OCI-LY1 (cell line): ENCODE measurements around the gene MBNL2.

Source experiments
- H2AFZ ChIP-seq: fragments of 200-600 bp; sonication (generic), shearing (Covaris generic); 2 replicates; pipeline ENCODE4 v1.6.0; 2014; ENCODE audit warnings: antibody characterized with exemption, mild to moderate bottlenecking, low read length
- H3F3A ChIP-seq: fragments of 200-600 bp; sonication (generic), shearing (Covaris generic); 2 replicates; pipeline ENCODE4 v1.6.0; 2014; ENCODE audit warnings: mild to moderate bottlenecking, antibody characterized with exemption, low read length, moderate library complexity; ENCODE audit not compliant: insufficient read depth
- H3K27ac ChIP-seq: fragments of 200-600 bp; sonication (generic); 2 replicates; pipeline ENCODE4 v1.5.1; 2014; ENCODE audit warnings: low read length, mixed run types, mild to moderate bottlenecking, low read depth; ENCODE audit not compliant: poor library complexity, severe bottlenecking
- H3K27me3 ChIP-seq: fragments of 200-600 bp; sonication (generic); 2 replicates; pipeline ENCODE4 v1.6.0; 2014; ENCODE audit warnings: antibody characterized with exemption, mild to moderate bottlenecking, low read length, moderate library complexity; ENCODE audit not compliant: insufficient read depth
- H3K36me3 ChIP-seq: fragments of 200-600 bp; sonication (generic); 2 replicates; pipeline ENCODE4 v1.6.1; 2014; ENCODE audit warnings: mild to moderate bottlenecking, antibody characterized with exemption, low read length, moderate library complexity, mixed read lengths; ENCODE audit not compliant: insufficient read depth
- H3K4me1 ChIP-seq: fragments of 200-600 bp; sonication (generic); 2 replicates; pipeline ENCODE4 v1.5.1; 2014; ENCODE audit warnings: mild to moderate bottlenecking, low read length, moderate library complexity; ENCODE audit not compliant: insufficient read depth, severe bottlenecking
- H3K4me2 ChIP-seq: fragments of 200-600 bp; sonication (generic), shearing (Covaris generic); 2 replicates; pipeline ENCODE4 v1.6.1; 2014; ENCODE audit warnings: low read length
- H3K4me3 ChIP-seq: fragments of 200-600 bp; sonication (generic); 2 replicates; pipeline ENCODE4 v1.5.1; 2014; ENCODE audit warnings: low read length, low read depth, mild to moderate bottlenecking, mixed read lengths; ENCODE audit not compliant: poor library complexity, severe bottlenecking
- H3K79me2 ChIP-seq: fragments of 200-600 bp; shearing (Covaris generic); 2 replicates; pipeline ENCODE4 v1.6.1; 2016; ENCODE audit warnings: mixed run types, low read length, mixed read lengths; ENCODE audit not compliant: insufficient read depth
- H3K9ac ChIP-seq: fragments of 200-600 bp; sonication (generic), shearing (Covaris generic); 2 replicates; pipeline ENCODE4 v1.6.1; 2014; ENCODE audit warnings: mild to moderate bottlenecking, low read length, mixed read lengths
- H3K9me2 ChIP-seq: fragments of 200-600 bp; sonication (generic), shearing (Covaris generic); 2 replicates; pipeline ENCODE4 v1.6.1; 2014; ENCODE audit warnings: low read depth, mild to moderate bottlenecking, low read length, mixed read lengths
- H3K9me3 ChIP-seq: fragments of 200-600 bp; shearing (Covaris generic); 2 replicates; pipeline ENCODE4 v1.6.1; 2014; ENCODE audit warnings: low read length, mixed read lengths
- H4K20me1 ChIP-seq: fragments of 200-600 bp; sonication (generic), shearing (Covaris generic); 2 replicates; pipeline ENCODE4 v1.6.0; 2016; ENCODE audit warnings: mild to moderate bottlenecking, low read length; ENCODE audit not compliant: insufficient read depth
- EZH2 ChIP-seq: fragments of 200-600 bp; sonication (generic), shearing (Covaris generic); IDR thresholded peaks from 2 replicates; pipeline ENCODE4 v1.8.0; 2017; ENCODE audit warnings: borderline replicate concordance, mixed run types, mild to moderate bottlenecking, antibody characterized with exemption, low read length, moderate library complexity, mixed read lengths
- TF ChIP-seq, protein P1 (sequence below): fragments of 200-600 bp; sonication (generic), shearing (Covaris generic); IDR thresholded peaks from 2 replicates; pipeline ENCODE4 v1.5.1; 2017; ENCODE audit warnings: mild to moderate bottlenecking, antibody characterized with exemption, low read length, moderate library complexity, mixed read lengths

MBNL2 gene

GRCh38 chr13:97226013-97226412, 3.9 kb downstream of the MBNL2 start:
- Histone ChIP-seq H3K27ac (peak overlapping the region; percentile 82), H4K20me1 (no peaks in the 10 kb centered on the region), H3K9ac (peak overlapping the region; percentile 68; the same call in 1 of the 2 replicates)

DNA sequence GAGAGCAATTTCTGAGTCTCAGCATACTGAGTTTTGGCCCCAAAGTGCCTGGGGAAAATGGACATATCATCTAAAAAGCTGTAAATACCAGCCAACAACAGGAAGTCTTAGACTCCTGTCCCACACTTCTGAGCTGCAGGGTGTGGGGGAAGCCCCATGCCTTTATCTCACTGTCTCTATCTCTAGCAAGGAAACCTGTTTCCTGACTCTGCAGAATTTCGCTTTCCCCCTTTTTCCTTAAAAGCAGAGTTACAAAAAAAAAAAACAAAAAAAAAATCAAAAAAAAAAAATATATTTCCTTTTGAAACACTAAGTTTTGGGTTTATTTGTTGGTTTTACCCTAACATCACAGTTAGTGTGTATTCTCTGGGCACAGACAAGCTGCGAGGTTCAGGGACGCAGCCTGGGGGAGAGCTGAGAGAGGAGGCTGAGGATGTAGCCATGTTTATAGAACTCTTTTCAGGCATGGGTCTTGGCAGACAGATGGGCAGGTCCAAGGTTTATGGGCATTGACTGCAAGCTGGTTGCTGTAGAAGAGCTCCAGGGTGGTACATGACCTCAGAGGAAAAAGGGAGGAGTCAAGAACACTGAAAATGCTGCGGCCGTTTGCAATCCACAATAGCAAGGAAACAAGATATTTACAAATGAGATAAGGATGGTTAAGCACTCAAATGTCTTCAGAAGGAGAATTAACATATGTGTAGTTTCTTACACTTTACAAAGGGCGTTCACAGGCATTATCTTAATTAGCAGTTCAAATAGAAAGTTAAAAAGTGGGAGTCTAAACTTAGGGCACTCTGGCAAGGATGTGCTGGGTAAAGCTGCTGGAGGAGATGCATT, 4.9 kb downstream of the MBNL2 start:
- TF ChIP-seq, protein P1, sequence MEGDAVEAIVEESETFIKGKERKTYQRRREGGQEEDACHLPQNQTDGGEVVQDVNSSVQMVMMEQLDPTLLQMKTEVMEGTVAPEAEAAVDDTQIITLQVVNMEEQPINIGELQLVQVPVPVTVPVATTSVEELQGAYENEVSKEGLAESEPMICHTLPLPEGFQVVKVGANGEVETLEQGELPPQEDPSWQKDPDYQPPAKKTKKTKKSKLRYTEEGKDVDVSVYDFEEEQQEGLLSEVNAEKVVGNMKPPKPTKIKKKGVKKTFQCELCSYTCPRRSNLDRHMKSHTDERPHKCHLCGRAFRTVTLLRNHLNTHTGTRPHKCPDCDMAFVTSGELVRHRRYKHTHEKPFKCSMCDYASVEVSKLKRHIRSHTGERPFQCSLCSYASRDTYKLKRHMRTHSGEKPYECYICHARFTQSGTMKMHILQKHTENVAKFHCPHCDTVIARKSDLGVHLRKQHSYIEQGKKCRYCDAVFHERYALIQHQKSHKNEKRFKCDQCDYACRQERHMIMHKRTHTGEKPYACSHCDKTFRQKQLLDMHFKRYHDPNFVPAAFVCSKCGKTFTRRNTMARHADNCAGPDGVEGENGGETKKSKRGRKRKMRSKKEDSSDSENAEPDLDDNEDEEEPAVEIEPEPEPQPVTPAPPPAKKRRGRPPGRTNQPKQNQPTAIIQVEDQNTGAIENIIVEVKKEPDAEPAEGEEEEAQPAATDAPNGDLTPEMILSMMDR: no peak
- no peak for TF ChIP-seq EZH2
- H3K4me2 ChIP-seq: peak overlapping the region; percentile 81
- H3K79me2 ChIP-seq: peaks cover 67% of the 10 kb centered on the region
- no peaks in the 10 kb centered on the region for H3K9me3 ChIP-seq
- H2AFZ ChIP-seq: no peak overlapping the region
- H3K27me3 ChIP-seq: no peaks in the 10 kb centered on the region
- H3K27ac ChIP-seq: peak overlapping the region; percentile 82
- no peaks in the 10 kb centered on the region for H3K36me3 ChIP-seq
- H3K4me3 ChIP-seq: peak overlapping the region; percentile 70
- no peaks in the 10 kb centered on the region for H4K20me1 ChIP-seq
- no peaks in the 10 kb centered on the region for H3F3A ChIP-seq
- H3K9me2 ChIP-seq: no peaks in the 10 kb centered on the region
- H3K4me1 ChIP-seq: peaks cover 41% of the 10 kb centered on the region
- H3K9ac ChIP-seq: no peak overlapping the region; the same call in 1 of the 2 replicates

More at GRCh38 chr13:97226013-97226412, 3.9 kb downstream of the MBNL2 start:
- peak overlapping the region; percentile 70 for H3K4me3 ChIP-seq
- no peaks in the 10 kb centered on the region for H3K9me3 ChIP-seq
- no peaks in the 10 kb centered on the region for H3K27me3 ChIP-seq
- no peaks in the 10 kb centered on the region for H3K36me3 ChIP-seq
- H3K79me2 ChIP-seq: peaks cover 67% of the 10 kb centered on the region
- no peaks in the 10 kb centered on the region for H3K9me2 ChIP-seq
- H3K4me1 ChIP-seq: peaks cover 50% of the 10 kb centered on the region
- no peak overlapping the region for H2AFZ ChIP-seq
- no peak for TF ChIP-seq EZH2
- TF ChIP-seq, protein P1: no peak
- H3F3A ChIP-seq: no peaks in the 10 kb centered on the region
- peak overlapping the region; percentile 81 for H3K4me2 ChIP-seq

DNA sequence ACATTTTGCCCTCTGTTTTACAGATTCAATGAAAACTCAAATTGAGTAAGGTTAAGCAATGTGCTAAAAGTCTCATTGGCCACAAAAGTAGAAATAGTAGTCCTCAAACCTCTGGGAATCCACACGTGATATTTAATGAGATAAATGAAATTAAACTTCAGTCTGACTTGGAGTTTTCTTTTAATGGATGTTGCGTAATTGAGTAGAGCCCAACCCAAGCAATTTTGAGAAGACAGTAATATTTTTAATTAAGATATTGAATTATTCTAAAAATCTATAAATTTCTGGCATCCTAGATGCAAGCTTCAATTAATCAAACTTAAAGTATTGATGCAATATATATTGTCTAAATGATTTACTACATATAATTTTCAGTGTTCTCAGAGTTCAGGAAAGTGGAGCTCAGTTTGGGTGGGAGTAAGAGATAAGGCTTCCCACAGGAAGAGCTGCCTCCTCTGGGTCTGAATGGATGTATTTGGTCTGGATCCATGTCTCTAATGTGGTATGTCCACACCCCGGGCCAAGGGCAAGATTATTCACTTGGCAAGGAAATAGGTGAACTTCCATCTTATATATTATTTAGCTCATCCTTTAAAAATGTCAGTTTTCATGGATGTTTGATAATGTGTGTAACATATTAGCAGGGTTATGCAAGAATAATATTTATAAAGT, 6.9 kb downstream of the MBNL2 start:
- Histone ChIP-seq H3K36me3 (0 out of 2 replicates have a peak, but pooled peaks cover 6% of the 10 kb centered on the region), H3F3A (no peaks in the 10 kb centered on the region), H4K20me1 (no peaks in the 10 kb centered on the region), H3K4me1 (peaks cover 38% of the 10 kb centered on the region), H3K9ac (no peak overlapping the region), H3K4me3 (no peak overlapping the region), H3K27ac (no peak overlapping the region), H3K27me3 (no peaks in the 10 kb centered on the region), H3K9me3 (no peaks in the 10 kb centered on the region), H3K9me2 (no peaks in the 10 kb centered on the region), H3K4me2 (no peak overlapping the region), H2AFZ (no peak overlapping the region), H3K79me2 (peaks cover 57% of the 10 kb centered on the region)
- no peak for TF ChIP-seq EZH2
- TF ChIP-seq, protein P1: no peak
